HS-27A (cell line): ENCODE data around the gene DCTN2.
"Not testable (repeated sequence)": the region's sequence is repeated elsewhere in the genome, so short reads cannot be mapped to it uniquely, and the experiment has no call there.

Source experiments
- DNase-seq: peaks from one replicate; pipeline ENCODE4 v3.0.0-alpha.2; 2012; ENCODE audit warnings: low read depth, missing footprints

The DCTN2 gene

DNA sequence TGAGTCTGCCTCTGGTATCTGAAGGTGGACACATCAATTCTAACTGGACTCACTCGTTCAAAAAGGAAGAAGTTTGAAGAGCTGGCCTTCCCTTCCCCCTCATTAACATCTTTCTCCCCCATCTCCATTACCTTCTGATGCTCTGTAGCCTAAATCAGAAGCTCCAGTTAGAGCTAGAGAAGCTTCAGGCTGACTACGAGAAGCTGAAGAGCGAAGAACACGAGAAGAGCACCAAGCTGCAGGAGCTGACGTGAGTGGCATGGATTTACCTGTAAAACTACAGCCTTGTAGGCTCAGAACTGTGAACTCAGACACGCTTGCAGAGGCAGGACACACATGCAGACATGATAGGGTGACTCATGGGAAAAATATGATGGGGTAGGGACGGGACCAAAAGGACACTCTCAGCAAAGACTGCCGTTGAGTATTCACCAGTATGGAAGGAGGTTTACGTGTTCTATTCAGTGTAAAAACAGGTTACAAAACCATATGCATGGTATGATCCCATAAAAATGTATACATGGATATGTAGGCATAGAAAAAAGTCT lies 29.7 kb upstream of the DCTN2 start:
- no peak for DNase-seq

GRCh38 chr12:57575771-57576612 lies 29.0 kb upstream of the DCTN2 start:
- DNase-seq: no peak

- no peak for DNase-seq
Measured at GRCh38 chr12:57574795-57575194, 27.8 kb upstream of the DCTN2 start.

- DNase-seq: no peak
Measured at GRCh38 chr12:57571926-57572762, 25.2 kb upstream of the DCTN2 start.

DNA sequence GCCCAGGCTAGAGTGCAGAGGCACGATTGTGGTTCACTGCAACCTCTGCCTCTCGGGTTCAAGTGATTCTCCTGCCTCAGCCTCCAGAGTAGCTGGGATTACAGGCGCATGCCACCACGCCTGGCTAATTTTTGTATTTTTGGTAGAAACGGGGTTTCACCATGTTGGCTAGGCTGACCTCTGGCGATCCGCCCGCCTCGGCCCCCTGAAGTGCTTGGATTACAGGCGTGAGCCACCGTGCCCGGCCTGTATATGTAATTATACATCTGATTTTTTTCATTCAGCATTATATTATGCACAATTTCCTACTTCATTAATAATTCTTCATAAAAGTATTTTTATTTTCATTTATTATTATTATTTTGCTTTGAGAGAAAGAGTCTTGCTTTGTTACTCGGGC lies 23.4 kb upstream of the DCTN2 start:
- not testable (repeated sequence) for DNase-seq

- DNase-seq: no peak
Measured at GRCh38 chr12:57569858-57570257, 22.9 kb upstream of the DCTN2 start.

DNA sequence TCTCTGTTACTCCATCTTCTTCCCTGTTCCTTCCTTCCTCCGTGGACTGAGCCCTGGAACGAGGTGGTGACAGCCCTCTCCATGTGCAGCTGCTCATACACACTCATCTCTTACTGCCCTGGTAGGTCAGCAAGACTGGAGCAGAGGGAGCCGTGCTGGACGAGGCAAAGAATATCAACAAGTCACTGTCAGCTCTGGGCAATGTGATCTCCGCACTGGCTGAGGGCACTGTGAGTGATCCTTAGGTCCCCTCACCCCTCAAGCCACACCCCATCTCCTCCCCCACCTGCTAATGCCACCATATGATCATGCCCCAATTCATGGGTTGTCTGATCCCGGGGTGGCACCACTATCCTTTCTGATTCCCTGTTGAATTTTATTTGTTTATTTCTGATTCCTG lies 21.8 kb upstream of the DCTN2 start:
- no peak for DNase-seq

- no peak for DNase-seq
Measured at GRCh38 chr12:57564178-57564740, 17.3 kb upstream of the DCTN2 start.

- no peak for DNase-seq
Measured at GRCh38 chr12:57563358-57563757, 16.4 kb upstream of the DCTN2 start.

DNA sequence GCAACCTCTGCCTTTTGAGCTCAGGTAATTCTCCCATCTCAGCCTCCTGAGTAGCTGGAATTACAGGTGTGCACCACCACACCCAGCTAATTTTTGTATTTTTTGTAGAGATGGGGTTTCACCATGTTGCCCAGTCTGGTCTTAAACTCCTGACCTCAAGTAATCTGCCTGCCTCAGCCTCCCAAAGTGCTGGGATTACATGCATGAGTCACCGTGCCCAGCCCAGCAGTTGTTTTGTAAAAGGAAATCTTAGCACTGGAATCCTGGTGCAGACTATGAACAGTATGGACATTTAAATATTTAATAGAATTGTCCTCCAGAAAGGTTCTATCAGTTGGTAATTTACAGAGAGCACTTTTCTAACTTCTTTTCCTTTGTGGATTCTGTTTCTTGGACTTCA lies 14.1 kb upstream of the DCTN2 start:
- not testable (repeated sequence) for DNase-seq

GRCh38 chr12:57560516-57560915 lies 13.5 kb upstream of the DCTN2 start:
- no peak for DNase-seq

GRCh38 chr12:57558864-57559263 lies 11.9 kb upstream of the DCTN2 start:
- DNase-seq: no peak

DNA sequence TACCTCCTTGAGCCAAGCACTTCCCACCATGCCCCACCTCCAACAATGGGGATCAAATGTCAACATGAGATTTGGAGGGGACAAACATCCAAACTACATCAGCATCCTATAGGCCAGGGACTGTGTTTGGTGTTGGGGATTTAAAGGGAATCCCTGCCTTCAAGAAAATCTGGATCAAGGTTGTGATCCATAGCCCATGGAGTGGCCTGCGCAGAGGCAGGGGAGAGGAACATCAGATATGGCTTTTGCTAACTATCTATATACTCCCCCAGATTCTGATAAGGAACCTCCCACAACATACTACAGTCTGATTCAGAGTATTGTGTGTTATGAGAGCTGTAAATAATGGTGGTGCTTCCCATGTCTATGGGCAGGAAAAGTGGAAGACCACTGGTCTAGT lies 7.9 kb upstream of the DCTN2 start:
- no peak for DNase-seq

- DNase-seq: no peak
Measured at GRCh38 chr12:57554453-57554852, 7.5 kb upstream of the DCTN2 start.

- DNase-seq: no peak
Measured at GRCh38 chr12:57553343-57554202, 6.6 kb upstream of the DCTN2 start.

GRCh38 chr12:57552835-57553313 lies 5.9 kb upstream of the DCTN2 start:
- no peak for DNase-seq

DNA sequence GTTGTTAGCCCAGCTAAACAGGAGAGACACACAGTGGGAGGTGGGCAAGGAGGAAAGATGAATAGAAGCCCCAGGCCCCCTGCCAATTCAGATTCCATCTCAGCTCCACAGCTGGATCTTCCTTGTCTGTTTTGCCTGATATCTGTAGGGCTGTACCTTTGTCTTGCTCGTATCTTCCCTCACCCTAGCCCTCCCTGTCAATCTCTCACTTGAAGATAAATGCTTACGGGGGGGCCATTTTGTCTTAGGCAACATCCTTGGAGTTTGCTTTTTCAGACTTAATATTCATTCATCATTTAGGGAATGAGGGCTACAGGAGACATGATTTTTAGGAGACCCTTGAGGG lies 5.3 kb upstream of the DCTN2 start:
- DNase-seq: no peak

GRCh38 chr12:57551637-57552305 lies 4.8 kb upstream of the DCTN2 start:
- no peak for DNase-seq

GRCh38 chr12:57550641-57551549 lies 3.9 kb upstream of the DCTN2 start:
- DNase-seq: no peak
